Measurements from ENCODE around the gene EPB42. TPM values are rescaled to one million over a fixed set of nuclear protein-coding genes. Genes with fewer than 3 reads are reported as not detected.

The EPB42 gene
- total RNA-seq, 1 experiment from 2014 or later: not detected

DNA sequence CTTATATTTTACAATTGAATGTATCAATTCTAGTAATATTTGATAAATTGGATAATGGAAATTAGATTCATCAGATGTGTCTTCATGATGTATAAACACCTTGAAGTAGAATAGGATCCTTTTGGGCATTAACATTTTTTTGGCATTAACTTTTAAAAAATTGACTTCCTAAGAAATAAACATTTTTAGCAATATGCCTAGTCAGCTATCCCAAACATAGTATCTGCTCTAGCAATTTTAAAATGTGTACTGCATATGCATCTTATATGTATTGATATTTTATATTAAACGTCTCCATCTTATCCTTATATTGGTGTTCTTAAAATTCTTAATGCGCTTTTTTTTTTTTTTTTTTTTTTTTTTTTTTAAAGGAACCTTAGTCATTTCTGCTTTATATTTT is 27.1 kb downstream of the EPB42 start (continued):
- TF ChIP-seq, protein P1, sequence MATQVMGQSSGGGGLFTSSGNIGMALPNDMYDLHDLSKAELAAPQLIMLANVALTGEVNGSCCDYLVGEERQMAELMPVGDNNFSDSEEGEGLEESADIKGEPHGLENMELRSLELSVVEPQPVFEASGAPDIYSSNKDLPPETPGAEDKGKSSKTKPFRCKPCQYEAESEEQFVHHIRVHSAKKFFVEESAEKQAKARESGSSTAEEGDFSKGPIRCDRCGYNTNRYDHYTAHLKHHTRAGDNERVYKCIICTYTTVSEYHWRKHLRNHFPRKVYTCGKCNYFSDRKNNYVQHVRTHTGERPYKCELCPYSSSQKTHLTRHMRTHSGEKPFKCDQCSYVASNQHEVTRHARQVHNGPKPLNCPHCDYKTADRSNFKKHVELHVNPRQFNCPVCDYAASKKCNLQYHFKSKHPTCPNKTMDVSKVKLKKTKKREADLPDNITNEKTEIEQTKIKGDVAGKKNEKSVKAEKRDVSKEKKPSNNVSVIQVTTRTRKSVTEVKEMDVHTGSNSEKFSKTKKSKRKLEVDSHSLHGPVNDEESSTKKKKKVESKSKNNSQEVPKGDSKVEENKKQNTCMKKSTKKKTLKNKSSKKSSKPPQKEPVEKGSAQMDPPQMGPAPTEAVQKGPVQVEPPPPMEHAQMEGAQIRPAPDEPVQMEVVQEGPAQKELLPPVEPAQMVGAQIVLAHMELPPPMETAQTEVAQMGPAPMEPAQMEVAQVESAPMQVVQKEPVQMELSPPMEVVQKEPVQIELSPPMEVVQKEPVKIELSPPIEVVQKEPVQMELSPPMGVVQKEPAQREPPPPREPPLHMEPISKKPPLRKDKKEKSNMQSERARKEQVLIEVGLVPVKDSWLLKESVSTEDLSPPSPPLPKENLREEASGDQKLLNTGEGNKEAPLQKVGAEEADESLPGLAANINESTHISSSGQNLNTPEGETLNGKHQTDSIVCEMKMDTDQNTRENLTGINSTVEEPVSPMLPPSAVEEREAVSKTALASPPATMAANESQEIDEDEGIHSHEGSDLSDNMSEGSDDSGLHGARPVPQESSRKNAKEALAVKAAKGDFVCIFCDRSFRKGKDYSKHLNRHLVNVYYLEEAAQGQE (IDR thresholded peaks at IDR 0.05; ENCODE audit: low read depth): no peak
- TF ChIP-seq SIN3A (IDR thresholded peaks at IDR 0.05; ENCODE audit: low read depth): no peak

GRCh38 chr15:43190178-43190577 is 30.6 kb downstream of the EPB42 start:
- peaks cover 3% of the 10 kb centered on the region; the same call in 1 of the 2 replicates for H4K20me1 ChIP-seq (ENCODE audit: insufficient read depth)
- H3K36me3 ChIP-seq (ENCODE audit: control insufficient read depth in 1 of 2, insufficient read depth in 2 of 2, low read length in 2 of 2): peaks cover 12 to 34% of the 10 kb centered on the region in 2 experiments
- H3K4me1 ChIP-seq (ENCODE audit: control insufficient read depth in 1 of 2, insufficient read depth in 2 of 2, low read length in 2 of 2): peaks cover 6% of the 10 kb centered on the region in 2 experiments; a peak in 3 of 4 replicates
- H3K27me3 ChIP-seq (ENCODE audit: insufficient read depth, low read length): no peaks in the 10 kb centered on the region
- H3K4me2 ChIP-seq (ENCODE audit: low read length): no peak overlapping the region
- intact Hi-C loops (cut with micrococcal nuclease): no loop called here
- no peak overlapping the region for H3K9ac ChIP-seq (ENCODE audit: low read length)
- BruUV-seq (replicated peaks): no TSS peak
- H3K4me3 ChIP-seq (replicated peaks in 1 of 2; ENCODE audit: low read depth in 1 of 2, low read length in 2 of 2): no peak overlapping the region
- no peaks in the 10 kb centered on the region for H3K9me2 ChIP-seq (ENCODE audit: insufficient read depth)
- POLR2A ChIA-PET: no interaction called here
- H3K27ac ChIP-seq (ENCODE audit: low read depth, low read length): no peak overlapping the region
- no peaks in the 10 kb centered on the region for H3K9me3 ChIP-seq (ENCODE audit: control insufficient read depth in 1 of 2, insufficient read depth in 1 of 2, low read depth in 1 of 2, low read length in 2 of 2)
- no peaks in the 10 kb centered on the region; the same call in 1 of the 2 replicates for H3K79me2 ChIP-seq (ENCODE audit: insufficient read depth, low read length)
- TF ChIP-seq EZH2phosphoT487 (IDR thresholded peaks at IDR 0.05; ENCODE audit: borderline replicate concordance): no peak
- no peak for TF ChIP-seq JUND (IDR thresholded peaks at IDR 0.05)
- no peak for TF ChIP-seq CEBPB (IDR thresholded peaks at IDR 0.05; ENCODE audit: low read depth)
- TF ChIP-seq CBX3 (IDR thresholded peaks at IDR 0.05; ENCODE audit: low read depth): no peak
- no peak for TF ChIP-seq ELF1 (IDR thresholded peaks at IDR 0.05; ENCODE audit: borderline replicate concordance, low read depth)
- TF ChIP-seq ZBTB33 (IDR thresholded peaks at IDR 0.05; ENCODE audit: extremely low read depth, insufficient replicate concordance, low read length): no peak
- no peak for TF ChIP-seq SP1 (IDR thresholded peaks at IDR 0.05; ENCODE audit: low read depth)
- no peak for TF ChIP-seq EGR1 (IDR thresholded peaks at IDR 0.05; ENCODE audit: low read depth)
- TF ChIP-seq SIN3A (IDR thresholded peaks at IDR 0.05; ENCODE audit: low read depth): no peak
- TF ChIP-seq, protein P2, sequence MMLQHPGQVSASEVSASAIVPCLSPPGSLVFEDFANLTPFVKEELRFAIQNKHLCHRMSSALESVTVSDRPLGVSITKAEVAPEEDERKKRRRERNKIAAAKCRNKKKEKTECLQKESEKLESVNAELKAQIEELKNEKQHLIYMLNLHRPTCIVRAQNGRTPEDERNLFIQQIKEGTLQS (IDR thresholded peaks at IDR 0.05): no peak
- TF ChIP-seq ZNF274 (IDR thresholded peaks at IDR 0.05; ENCODE audit: low read depth, low read length): no peak
- TF ChIP-seq POLR2AphosphoS5 (IDR thresholded peaks at IDR 0.05; ENCODE audit: low read depth, low read length): no peak
- TF ChIP-seq SRF (IDR thresholded peaks at IDR 0.05; ENCODE audit: low read depth): no peak
- no peak for TF ChIP-seq POLR2A (IDR thresholded peaks at IDR 0.05; ENCODE audit: borderline replicate concordance, extremely low read depth, insufficient read depth, insufficient read length)
- TF ChIP-seq ZFX (IDR thresholded peaks at IDR 0.05): no peak
- no peak for TF ChIP-seq FOSL1 (IDR thresholded peaks at IDR 0.05; ENCODE audit: low read depth)
- RAD21 ChIA-PET (ENCODE audit: low non-redundant PET in 1 of 2, low total read pairs in 2 of 2, uncharacterized antibody in 2 of 2, unreplicated experiment in 2 of 2): no interaction called here
- ATAC-seq: no peak
- no peak overlapping the region for H2AFZ ChIP-seq (ENCODE audit: low read depth, low read length, poor library complexity, severe bottlenecking)
- CTCF ChIA-PET: interaction anchor here (1.5 kb wide), 1 partner anchor 14 kb away, joined by 6 read pairs; no protein-coding TSS in a partner anchor
- DNase-seq (ENCODE audit: low read depth, low spot score): no peak

Measured in HCT116 (cell line).